ENCODE measurements around the gene LRRC7.

LRRC7 gene

GRCh38 chr1:70017770-70018169 lies 450.0 kb downstream of the LRRC7 start:
- POLR2A ChIA-PET (ENCODE audit: low non-redundant PET): no interaction called here
- CTCF ChIA-PET: no interaction called here
- no peak overlapping the region for H3K27ac ChIP-seq
- no peak for DNase-seq (ENCODE audit: low spot score)
- TF ChIP-seq, protein P1, sequence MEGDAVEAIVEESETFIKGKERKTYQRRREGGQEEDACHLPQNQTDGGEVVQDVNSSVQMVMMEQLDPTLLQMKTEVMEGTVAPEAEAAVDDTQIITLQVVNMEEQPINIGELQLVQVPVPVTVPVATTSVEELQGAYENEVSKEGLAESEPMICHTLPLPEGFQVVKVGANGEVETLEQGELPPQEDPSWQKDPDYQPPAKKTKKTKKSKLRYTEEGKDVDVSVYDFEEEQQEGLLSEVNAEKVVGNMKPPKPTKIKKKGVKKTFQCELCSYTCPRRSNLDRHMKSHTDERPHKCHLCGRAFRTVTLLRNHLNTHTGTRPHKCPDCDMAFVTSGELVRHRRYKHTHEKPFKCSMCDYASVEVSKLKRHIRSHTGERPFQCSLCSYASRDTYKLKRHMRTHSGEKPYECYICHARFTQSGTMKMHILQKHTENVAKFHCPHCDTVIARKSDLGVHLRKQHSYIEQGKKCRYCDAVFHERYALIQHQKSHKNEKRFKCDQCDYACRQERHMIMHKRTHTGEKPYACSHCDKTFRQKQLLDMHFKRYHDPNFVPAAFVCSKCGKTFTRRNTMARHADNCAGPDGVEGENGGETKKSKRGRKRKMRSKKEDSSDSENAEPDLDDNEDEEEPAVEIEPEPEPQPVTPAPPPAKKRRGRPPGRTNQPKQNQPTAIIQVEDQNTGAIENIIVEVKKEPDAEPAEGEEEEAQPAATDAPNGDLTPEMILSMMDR (conservative IDR thresholded peaks at IDR 0.05; ENCODE audit: low read depth): no peak

GRCh38 chr1:70024272-70024671 lies 456.6 kb downstream of the LRRC7 start:
- ChIA-PET POLR2A (ENCODE audit: low non-redundant PET) (no interaction called here), CTCF (interaction anchor here (0.6 kb wide), 1 partner anchor 1509 kb away, joined by 3 read pairs; no protein-coding TSS in a partner anchor)
- TF ChIP-seq, protein P1 (conservative IDR thresholded peaks at IDR 0.05; ENCODE audit: low read depth): no peak
- H3K27ac ChIP-seq: no peak overlapping the region
- DNase-seq (ENCODE audit: low spot score): no peak

- ChIA-PET POLR2A (ENCODE audit: low non-redundant PET) (no interaction called here), CTCF (interaction anchor here (0.6 kb wide), 1 partner anchor 17 kb away, joined by 3 read pairs; no protein-coding TSS in a partner anchor)
- DNase-seq (ENCODE audit: low spot score): no peak
- TF ChIP-seq, protein P1 (conservative IDR thresholded peaks at IDR 0.05; ENCODE audit: low read depth): no peak
- no peak overlapping the region for H3K27ac ChIP-seq
Observed at GRCh38 chr1:70025052-70025451, 457.3 kb downstream of the LRRC7 start.

DNA sequence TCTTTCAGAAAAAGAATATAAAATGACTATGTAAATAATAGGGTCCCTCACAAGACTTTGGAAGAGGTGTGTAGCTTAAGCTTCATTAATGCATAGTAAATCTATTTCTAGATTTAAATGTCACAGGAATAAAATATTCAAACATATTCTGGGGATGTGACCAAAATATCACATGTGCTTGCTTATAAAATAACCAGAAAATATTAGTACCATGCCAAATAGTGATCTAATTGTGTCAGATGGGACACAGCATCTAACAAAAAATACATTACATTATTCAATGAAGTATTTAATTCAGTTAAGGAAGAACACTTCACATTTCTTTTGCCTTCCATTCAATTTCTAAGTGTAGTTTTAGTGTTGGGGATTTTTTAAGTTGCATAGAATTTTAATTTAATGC lies 458.1 kb downstream of the LRRC7 start:
- no peak for DNase-seq (ENCODE audit: low spot score)
- POLR2A ChIA-PET (ENCODE audit: low non-redundant PET): no interaction called here
- CTCF ChIA-PET: no interaction called here
- no peak overlapping the region for H3K27ac ChIP-seq
- TF ChIP-seq, protein P1 (conservative IDR thresholded peaks at IDR 0.05; ENCODE audit: low read depth): no peak

DNA sequence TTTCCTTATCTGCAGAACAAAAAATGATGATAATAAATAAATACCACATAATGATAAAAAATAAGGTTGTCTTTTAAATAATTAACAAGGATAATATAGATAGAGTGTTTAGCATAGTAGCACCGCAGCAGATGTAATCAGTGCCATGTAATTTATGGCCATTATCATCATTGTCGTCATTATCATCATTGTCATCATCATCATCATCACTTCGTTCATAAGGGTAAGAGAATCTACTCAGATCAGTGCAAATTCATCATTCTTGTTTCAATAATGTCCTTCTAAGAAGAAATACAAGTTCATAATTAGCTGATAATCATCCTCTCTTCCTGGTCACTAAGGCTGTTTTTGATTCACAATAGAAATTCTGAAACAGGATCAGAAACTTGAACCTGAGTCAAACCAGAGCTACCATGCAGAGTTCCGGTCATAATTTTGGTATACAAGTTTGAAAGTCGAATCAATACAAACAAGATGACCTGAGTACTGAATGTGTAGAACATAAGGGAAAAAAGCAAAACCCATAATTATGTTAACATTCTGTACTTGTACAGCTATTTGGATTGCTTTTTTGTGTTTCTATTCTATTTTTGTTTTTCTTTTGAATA lies 465.6 kb downstream of the LRRC7 start:
- CTCF ChIA-PET: interaction anchor here (0.6 kb wide), 1 partner anchor 933 kb away, joined by 3 read pairs; no protein-coding TSS in a partner anchor
- POLR2A ChIA-PET (ENCODE audit: low non-redundant PET): no interaction called here
- TF ChIP-seq, protein P1 (conservative IDR thresholded peaks at IDR 0.05; ENCODE audit: low read depth): no peak
- no peak for DNase-seq (ENCODE audit: low spot score)
- no peak overlapping the region for H3K27ac ChIP-seq

DNA sequence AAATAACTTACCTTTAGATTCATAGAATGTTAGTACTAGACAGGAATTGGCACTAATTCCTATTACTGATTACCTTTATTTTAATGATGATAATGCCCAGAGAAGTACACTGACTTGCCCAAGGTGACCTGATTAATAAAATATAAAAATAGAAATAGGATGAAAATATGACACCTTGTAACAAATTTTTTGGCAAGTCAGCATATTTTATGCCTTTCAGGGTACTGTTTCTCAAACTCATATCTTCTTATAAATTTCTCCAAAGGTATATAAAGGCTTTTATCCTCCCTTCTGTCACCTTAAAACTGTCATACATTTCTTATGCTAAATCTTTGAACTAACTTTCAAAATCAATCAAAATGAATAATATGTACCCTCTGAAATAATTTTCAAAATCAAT lies 466.2 kb downstream of the LRRC7 start:
- no peak for DNase-seq (ENCODE audit: low spot score)
- TF ChIP-seq, protein P1 (conservative IDR thresholded peaks at IDR 0.05; ENCODE audit: low read depth): no peak
- ChIA-PET CTCF (interaction anchor here (0.6 kb wide), 1 partner anchor 932 kb away, joined by 3 read pairs; no protein-coding TSS in a partner anchor), POLR2A (ENCODE audit: low non-redundant PET) (no interaction called here)
- H3K27ac ChIP-seq: no peak overlapping the region
